Testis (tissue), 3 donors: Measurements from ENCODE around the gene ELFN2. TPM values are rescaled to one million over a fixed set of nuclear protein-coding genes. Genes with fewer than 3 reads are reported as not detected.

Source experiments
- DNase-seq: peaks from one replicate; pipeline ENCODE4 v3.0.0-alpha.2; 2019
- H3K27ac ChIP-seq, 2 donors: fragments of 200-600 bp; sonication (generic); one replicate each; pipeline ENCODE4 v1.5.1; 2019
- H3K27me3 ChIP-seq: fragments of 200-600 bp; sonication (generic); one replicate; pipeline ENCODE4 v1.5.1; 2019
- H3K36me3 ChIP-seq: fragments of 200-600 bp; sonication (generic); one replicate; pipeline ENCODE4 v1.5.1; 2017; ENCODE audit warnings: low read depth; ENCODE audit errors: missing control alignments
- H3K4me1 ChIP-seq: fragments of 200-600 bp; sonication (generic); one replicate; pipeline ENCODE4 v1.5.1; 2019
- H3K4me3 ChIP-seq, 2 donors: fragments of 200-600 bp; sonication (generic); one replicate each; pipeline ENCODE4 v1.5.1; 2017 to 2019
- H3K9me3 ChIP-seq: fragments of 200-600 bp; sonication (generic); one replicate; pipeline ENCODE4 v1.5.1; 2017
- POLR2A ChIP-seq: fragments of 450-650 bp; IDR thresholded peaks from one replicate; pipeline ENCODE4 v1.6.1; 2017; ENCODE audit warnings: antibody characterized with exemption, mild to moderate bottlenecking, moderate library complexity
- WGBS, 2 donors: methylation state at CpG; one replicate each; pipeline ENCODE4 v1.1.5; 2018; 5-methylcytosine and 5-hydroxymethylcytosine counted together
- intact Hi-C: fragments of 100-400 bp; cut with DNase I; formaldehyde crosslinking; loops from one replicate; pipeline ENCODE4 v1.15.1; 2023; ENCODE audit warnings: low total_unique reads
- polyA plus RNA-seq: library from polyadenylated mRNA; stranded (reverse); fragments of 350-450 nt; fragmentation: Illumina TruSeq; extraction: RNeasy Lipid Tissue Mini Kit (QIAGEN cat#74804); gene quantifications from one replicate; pipeline ENCODE4 v1.2.3, GENCODE V29; 2014; ENCODE audit warnings: low read depth, low replicate concordance; ENCODE audit not compliant: insufficient read depth
- total RNA-seq, 2 donors: library from RNA; depleted of rRNA; stranded (reverse); fragments of >200 nt; gene quantifications; one replicate each; pipeline ENCODE4 v1.2.3, GENCODE V29; 2016
- TF ChIP-seq, protein P1 (sequence below), 3 experiments: fragments of 450-650 bp in 2 of 3; fragments of 200-600 bp in 1 of 3; sonication (generic) in 1 of 3; IDR thresholded peaks; one replicate each; pipeline ENCODE4 v1.5.1; 2016 to 2019; ENCODE audit warnings: antibody characterized with exemption in 3 of 3, mild to moderate bottlenecking in 2 of 3, moderate library complexity in 1 of 3

ELFN2 gene
- total and polyA plus RNA-seq, 3 donors from 2014 or later, result 4.8 to 5.7 (median 5.3) TPM

DNA sequence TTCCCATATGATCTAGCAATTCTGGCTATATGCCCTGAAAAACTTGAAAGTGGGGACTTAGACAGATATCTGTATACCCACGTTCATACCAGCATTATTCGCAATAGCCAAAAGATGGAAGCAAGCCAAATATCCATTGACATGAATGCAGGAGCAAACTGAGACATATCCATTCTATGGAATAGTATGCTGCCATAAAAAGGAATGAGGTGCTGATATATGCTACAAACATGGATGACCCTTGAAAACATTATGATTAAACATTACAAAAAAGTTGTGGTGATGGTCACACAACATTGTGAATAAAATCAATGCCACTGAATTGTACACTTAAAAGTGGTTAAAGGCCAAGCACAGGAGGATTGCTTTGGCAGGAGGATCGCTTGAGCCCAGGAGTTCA lies 33.4 kb upstream of the ELFN2 start:
- 87% methylated on average over 3 of the region's 3 CpGs for WGBS, 2 donors
- no peak for TF ChIP-seq POLR2A
- TF ChIP-seq, protein P1, sequence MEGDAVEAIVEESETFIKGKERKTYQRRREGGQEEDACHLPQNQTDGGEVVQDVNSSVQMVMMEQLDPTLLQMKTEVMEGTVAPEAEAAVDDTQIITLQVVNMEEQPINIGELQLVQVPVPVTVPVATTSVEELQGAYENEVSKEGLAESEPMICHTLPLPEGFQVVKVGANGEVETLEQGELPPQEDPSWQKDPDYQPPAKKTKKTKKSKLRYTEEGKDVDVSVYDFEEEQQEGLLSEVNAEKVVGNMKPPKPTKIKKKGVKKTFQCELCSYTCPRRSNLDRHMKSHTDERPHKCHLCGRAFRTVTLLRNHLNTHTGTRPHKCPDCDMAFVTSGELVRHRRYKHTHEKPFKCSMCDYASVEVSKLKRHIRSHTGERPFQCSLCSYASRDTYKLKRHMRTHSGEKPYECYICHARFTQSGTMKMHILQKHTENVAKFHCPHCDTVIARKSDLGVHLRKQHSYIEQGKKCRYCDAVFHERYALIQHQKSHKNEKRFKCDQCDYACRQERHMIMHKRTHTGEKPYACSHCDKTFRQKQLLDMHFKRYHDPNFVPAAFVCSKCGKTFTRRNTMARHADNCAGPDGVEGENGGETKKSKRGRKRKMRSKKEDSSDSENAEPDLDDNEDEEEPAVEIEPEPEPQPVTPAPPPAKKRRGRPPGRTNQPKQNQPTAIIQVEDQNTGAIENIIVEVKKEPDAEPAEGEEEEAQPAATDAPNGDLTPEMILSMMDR (IDR thresholded peaks at IDR 0.05), result no peak
- Histone ChIP-seq H3K4me3 (no peak overlapping the region), H3K4me1 (no peaks in the 10 kb centered on the region), H3K36me3 (no peaks in the 10 kb centered on the region), H3K27me3 (no peaks in the 10 kb centered on the region), H3K9me3 (no peaks in the 10 kb centered on the region), H3K27ac (no peak overlapping the region)
- intact Hi-C loops, result no loop called here
- no peak for DNase-seq

DNA sequence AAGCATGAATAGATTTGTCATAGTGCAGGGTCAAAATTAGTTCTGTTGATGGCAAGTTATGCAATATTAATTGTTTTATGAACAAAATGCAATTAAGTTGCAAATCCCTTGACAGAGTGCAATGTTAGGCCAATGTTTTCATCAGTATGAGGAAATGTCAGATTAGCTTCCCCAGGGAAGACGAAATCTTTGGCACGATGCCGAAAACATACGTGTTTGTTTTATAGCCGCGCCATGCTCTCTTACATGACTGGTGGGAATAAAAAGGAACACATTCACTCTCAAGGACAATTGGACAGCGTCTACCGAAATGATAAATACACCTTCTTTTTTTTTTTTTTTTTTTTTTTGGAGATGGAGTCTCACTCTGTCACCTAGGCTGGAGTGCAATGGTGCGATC lies 31.9 kb upstream of the ELFN2 start:
- Histone ChIP-seq H3K36me3 (no peaks in the 10 kb centered on the region), H3K27me3 (no peaks in the 10 kb centered on the region), H3K9me3 (no peaks in the 10 kb centered on the region), H3K27ac (no peak overlapping the region), H3K4me3 (no peak overlapping the region), H3K4me1 (no peaks in the 10 kb centered on the region)
- DNase-seq, result no peak
- intact Hi-C loops, result no loop called here
- no peak for TF ChIP-seq POLR2A
- TF ChIP-seq, protein P1 (IDR thresholded peaks at IDR 0.05), result no peak
- WGBS, 2 donors, result 64 to 65% methylated on average over 9 of the region's 9 CpGs

DNA sequence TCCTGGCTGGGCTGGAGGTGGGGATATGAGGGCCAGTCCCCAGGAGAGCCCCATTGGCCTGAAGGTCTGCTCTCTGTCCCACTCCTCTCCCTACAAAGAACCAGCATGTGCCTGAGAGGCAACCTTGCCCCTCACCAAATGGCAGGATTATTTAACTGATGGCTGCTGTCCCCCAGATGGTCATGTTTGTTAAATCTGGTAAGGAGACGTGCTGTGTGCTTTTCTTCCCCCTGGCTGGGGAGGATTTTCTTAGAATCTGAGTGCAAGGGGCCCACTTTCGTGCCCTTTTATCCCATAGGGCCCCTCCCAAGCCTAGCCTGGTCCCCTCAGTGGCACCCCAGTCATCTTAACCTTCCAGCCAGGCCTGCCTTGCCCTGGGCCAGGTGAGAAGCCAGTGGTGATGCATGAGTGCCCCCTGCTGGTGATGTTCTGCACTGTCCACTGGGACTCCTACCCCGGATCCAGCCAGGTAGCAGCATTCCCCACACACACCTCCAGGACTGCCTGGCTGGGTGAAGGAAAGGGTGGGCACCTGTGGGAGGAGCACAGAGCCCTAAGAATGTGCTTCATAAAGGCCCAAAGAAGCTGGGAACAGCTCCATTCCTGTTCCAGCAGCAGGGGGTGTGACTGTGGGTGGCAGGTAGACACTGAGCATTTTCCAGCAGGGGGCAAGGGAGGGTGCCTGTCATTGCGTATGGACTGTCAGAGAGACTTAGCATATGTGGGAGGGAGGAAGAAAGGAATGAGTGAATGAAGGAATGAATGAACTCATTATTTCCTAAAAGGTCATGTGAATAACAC lies 30.0 kb upstream of the ELFN2 start:
- Histone ChIP-seq H3K4me1 (no peaks in the 10 kb centered on the region), H3K36me3 (no peaks in the 10 kb centered on the region), H3K9me3 (no peaks in the 10 kb centered on the region), H3K27ac (no peak overlapping the region), H3K27me3 (no peaks in the 10 kb centered on the region), H3K4me3 (no peak overlapping the region)
- TF ChIP-seq, protein P1 (IDR thresholded peaks at IDR 0.05), result peak; percentile 70 to 81 (median 81)
- no peak for TF ChIP-seq POLR2A
- intact Hi-C loops, result no loop called here
- DNase-seq, result peak; percentile 86
- 48 to 63% methylated on average over 4 of the region's 4 CpGs for WGBS, 2 donors

DNA sequence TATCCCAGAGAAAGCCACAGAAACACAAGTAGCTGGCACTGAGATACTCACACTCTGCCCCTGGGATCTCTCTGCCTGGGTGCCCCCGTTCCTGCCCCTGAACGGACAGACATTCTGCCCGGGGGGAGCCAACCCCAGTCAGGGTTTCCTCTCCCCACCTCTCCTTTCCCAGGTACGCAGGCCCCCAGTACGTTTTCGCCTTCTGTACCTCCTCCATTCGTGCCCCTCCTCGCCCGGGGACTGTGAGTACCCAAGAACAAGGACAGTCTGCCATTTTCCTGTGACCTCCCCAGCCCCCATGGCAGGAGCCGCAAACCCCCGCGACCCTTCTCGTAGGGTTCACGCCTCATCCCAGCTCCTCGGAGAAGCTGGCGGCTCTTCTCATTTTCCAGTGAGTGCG lies 29.1 kb upstream of the ELFN2 start:
- H3K4me1 ChIP-seq, result no peaks in the 10 kb centered on the region
- 76 to 79% methylated on average over 17 of the region's 17 CpGs for WGBS, 2 donors
- H3K27ac ChIP-seq, result no peak overlapping the region
- no peaks in the 10 kb centered on the region for H3K36me3 ChIP-seq
- H3K9me3 ChIP-seq, result no peaks in the 10 kb centered on the region
- H3K4me3 ChIP-seq, result no peak overlapping the region
- no peak for DNase-seq
- no peaks in the 10 kb centered on the region for H3K27me3 ChIP-seq
- intact Hi-C loops, result no loop called here
- TF ChIP-seq, protein P1 (IDR thresholded peaks at IDR 0.05), result no peak
- no peak for TF ChIP-seq POLR2A

DNA sequence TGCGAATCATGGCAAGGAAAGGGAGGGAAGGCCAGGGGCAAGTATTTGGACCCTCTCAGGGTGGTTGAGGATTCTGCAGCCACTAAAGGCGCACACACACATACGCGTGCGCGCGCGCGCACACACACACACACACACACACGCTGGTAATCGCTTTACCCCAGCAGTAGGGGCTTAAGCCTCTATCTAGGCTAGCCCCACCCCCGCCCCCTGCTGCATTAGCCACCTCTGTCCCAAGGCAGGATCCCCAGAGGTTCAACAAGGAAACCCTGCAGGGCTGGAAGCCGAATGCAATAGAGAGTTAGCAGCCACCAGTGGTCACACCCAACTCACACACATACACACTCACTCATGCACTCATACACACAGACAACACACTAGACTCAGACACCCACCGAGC lies 28.6 kb upstream of the ELFN2 start:
- Histone ChIP-seq H3K9me3 (no peaks in the 10 kb centered on the region), H3K4me3 (no peak overlapping the region), H3K27me3 (no peaks in the 10 kb centered on the region), H3K4me1 (no peaks in the 10 kb centered on the region), H3K36me3 (no peaks in the 10 kb centered on the region), H3K27ac (no peak overlapping the region)
- TF ChIP-seq, protein P1 (IDR thresholded peaks at IDR 0.05), result no peak
- no peak for TF ChIP-seq POLR2A
- 71 to 76% methylated on average over 14 of the region's 14 CpGs for WGBS, 2 donors
- intact Hi-C loops, result no loop called here
- no peak for DNase-seq
